ENCODE measurements around the gene MICAL2. TPM values are rescaled to one million over a fixed set of nuclear protein-coding genes. Genes with fewer than 3 reads are reported as not detected.

MICAL2 gene
- total RNA-seq, 1 experiment from 2014 or later: 247 TPM

DNA sequence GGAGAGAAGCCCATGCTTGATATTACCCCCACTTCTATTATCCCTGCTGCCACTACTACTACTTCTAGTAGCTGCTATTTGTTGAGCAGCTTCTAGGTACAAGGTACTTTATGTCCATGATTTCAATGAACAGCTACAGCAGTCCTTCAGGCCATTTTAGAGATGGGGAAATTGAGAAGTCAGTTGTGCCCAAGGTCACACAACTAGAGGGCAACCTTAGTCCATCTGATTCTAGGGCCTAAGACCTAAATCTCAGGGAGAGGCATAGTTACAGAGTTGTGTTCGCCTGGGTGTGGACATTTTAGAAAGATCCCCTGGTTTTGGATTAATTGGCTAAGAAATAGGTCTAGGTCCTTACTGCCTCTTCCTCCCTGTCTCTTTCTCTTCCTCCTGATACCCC, 52.3 kb downstream of the MICAL2 start:
- Histone ChIP-seq H3K4me1 (peaks cover 96% of the 10 kb centered on the region), H3K9me3 (no peaks in the 10 kb centered on the region), H3K27me3 (replicated peaks; ENCODE audit: control insufficient read depth, insufficient read depth, low read length) (no peaks in the 10 kb centered on the region), H3K4me3 (ENCODE audit: low read depth, low read length) (no peak overlapping the region), H3K36me3 (ENCODE audit: control insufficient read depth, insufficient read depth, low read length) (peaks cover 2% of the 10 kb centered on the region)
- H3K9me3 Mint-ChIP-seq (ENCODE audit: unreplicated experiment): no peaks in the 10 kb centered on the region
- ChIA-PET POLR2A (no interaction called here), CTCF (interaction anchor here (1.3 kb wide), 1 partner anchor 73 kb away, joined by 6 read pairs; no protein-coding TSS in a partner anchor)
- peaks cover 78% of the 10 kb centered on the region for H3K4me1 Mint-ChIP-seq (ENCODE audit: low read depth, unreplicated experiment)
- H3K36me3 Mint-ChIP-seq (ENCODE audit: insufficient read depth, unreplicated experiment): peaks cover 84% of the 10 kb centered on the region
- intact Hi-C loops (cut with micrococcal nuclease; ENCODE audit: unreplicated experiment): loop anchor here (5.0 kb wide), 1 partner anchor 120 kb away; no protein-coding TSS in a partner anchor
- no peak for TF ChIP-seq CTCF (IDR thresholded peaks at IDR 0.05; ENCODE audit: insufficient read depth in 1 of 2, low read depth in 1 of 2, low read length in 1 of 2, severe bottlenecking in 1 of 2, unreplicated experiment in 1 of 2)
- peak overlapping the region; percentile 70 for H3K27ac Mint-ChIP-seq (ENCODE audit: unreplicated experiment)
- H3K4me3 Mint-ChIP-seq (ENCODE audit: unreplicated experiment): no peak overlapping the region
- H3K27me3 Mint-ChIP-seq (ENCODE audit: insufficient read depth, unreplicated experiment): no peaks in the 10 kb centered on the region
- DNase-seq: no peak
- no TSS peak for BruUV-seq (replicated peaks)

- intact Hi-C loops (cut with micrococcal nuclease; ENCODE audit: unreplicated experiment): loop anchor here (5.0 kb wide), 1 partner anchor 119 kb away; no protein-coding TSS in a partner anchor
- POLR2A ChIA-PET: interaction anchor here (0.9 to 1.2 kb wide), 6 partner anchors 15 to 97 kb away, joined by 3 to 10 read pairs (median 4); no protein-coding TSS in a partner anchor
- CTCF ChIA-PET: interaction anchor here (0.6 to 1.6 kb wide), 6 partner anchors 15 to 75 kb away, joined by 3 to 13 read pairs (median 4); no protein-coding TSS in a partner anchor
- BruUV-seq (replicated peaks): TSS peak; percentile 66
- peaks cover 4% of the 10 kb centered on the region for H3K36me3 ChIP-seq (ENCODE audit: control insufficient read depth, insufficient read depth, low read length)
- no peak for TF ChIP-seq CTCF (IDR thresholded peaks at IDR 0.05; ENCODE audit: insufficient read depth in 1 of 2, low read depth in 1 of 2, low read length in 1 of 2, severe bottlenecking in 1 of 2, unreplicated experiment in 1 of 2)
- H3K4me3 ChIP-seq (ENCODE audit: low read depth, low read length): no peak overlapping the region
- H3K4me1 ChIP-seq: peaks cover 96% of the 10 kb centered on the region
- Mint-ChIP-seq H3K27me3 (ENCODE audit: insufficient read depth, unreplicated experiment) (no peaks in the 10 kb centered on the region), H3K27ac (ENCODE audit: unreplicated experiment) (peak overlapping the region; percentile 70), H3K4me1 (ENCODE audit: low read depth, unreplicated experiment) (peaks cover 81% of the 10 kb centered on the region), H3K36me3 (ENCODE audit: insufficient read depth, unreplicated experiment) (peaks cover 90% of the 10 kb centered on the region), H3K4me3 (ENCODE audit: unreplicated experiment) (peak overlapping the region; percentile 48), H3K9me3 (ENCODE audit: unreplicated experiment) (no peaks in the 10 kb centered on the region)
- DNase-seq: no peak
- no peaks in the 10 kb centered on the region for H3K9me3 ChIP-seq
- H3K27me3 ChIP-seq (replicated peaks; ENCODE audit: control insufficient read depth, insufficient read depth, low read length): no peaks in the 10 kb centered on the region
Measured at GRCh38 chr11:12163181-12163941, 53.0 kb downstream of the MICAL2 start.

DNA sequence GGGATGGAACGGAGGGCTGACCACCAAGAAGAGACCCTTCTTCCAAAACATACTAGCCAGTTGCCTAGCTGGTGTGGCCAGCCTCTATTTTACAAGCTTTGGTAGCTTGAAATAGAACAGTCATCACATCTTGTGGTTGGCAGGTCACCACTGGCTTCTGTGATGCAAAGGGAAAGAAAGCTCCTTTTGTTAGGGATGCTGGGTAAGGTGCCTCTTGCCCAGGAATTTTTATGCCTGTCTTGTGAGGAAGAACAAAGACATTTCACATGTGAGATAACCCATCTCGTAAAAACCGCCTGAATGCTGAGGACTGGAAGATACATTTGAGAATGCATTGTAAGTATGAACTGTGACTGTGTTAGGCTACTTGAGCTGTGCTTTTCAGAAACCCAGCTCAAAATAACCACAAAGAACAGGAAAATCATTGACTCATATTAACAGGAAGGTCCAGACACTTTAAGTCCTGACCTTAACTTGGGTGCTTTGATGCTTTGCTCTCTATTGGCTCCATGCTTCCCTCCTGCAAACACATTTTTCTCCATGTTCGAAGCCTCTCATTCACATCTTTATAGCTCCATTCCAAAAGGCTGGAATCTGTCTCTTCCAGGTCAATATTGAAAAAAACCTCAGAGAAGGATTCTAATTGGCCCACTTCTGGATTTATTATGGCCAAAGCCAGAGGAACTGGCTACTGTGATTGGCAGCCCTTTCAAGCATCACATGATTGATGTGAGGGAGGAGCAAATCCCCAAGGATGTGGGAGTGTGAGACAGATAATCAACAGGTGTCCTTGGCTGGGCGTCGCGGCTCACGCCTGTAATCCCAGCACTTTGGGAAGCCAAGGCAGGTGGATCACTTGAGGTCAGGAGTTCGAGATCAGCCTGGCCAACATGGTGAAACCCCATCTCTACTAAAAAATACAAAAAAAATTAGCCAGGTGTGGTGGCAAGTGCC, 53.9 kb downstream of the MICAL2 start:
- H3K27me3 ChIP-seq (replicated peaks; ENCODE audit: control insufficient read depth, insufficient read depth, low read length): no peaks in the 10 kb centered on the region
- H3K36me3 Mint-ChIP-seq (ENCODE audit: insufficient read depth, unreplicated experiment): peaks cover 95% of the 10 kb centered on the region
- H3K4me1 Mint-ChIP-seq (ENCODE audit: low read depth, unreplicated experiment): peaks cover 73% of the 10 kb centered on the region
- peaks cover 4% of the 10 kb centered on the region for H3K36me3 ChIP-seq (ENCODE audit: control insufficient read depth, insufficient read depth, low read length)
- BruUV-seq (replicated peaks): no TSS peak
- no peak overlapping the region for H3K4me3 ChIP-seq (ENCODE audit: low read depth, low read length)
- no peaks in the 10 kb centered on the region for H3K9me3 Mint-ChIP-seq (ENCODE audit: unreplicated experiment)
- H3K4me3 Mint-ChIP-seq (ENCODE audit: unreplicated experiment): peak overlapping the region; percentile 48
- H3K9me3 ChIP-seq: no peaks in the 10 kb centered on the region
- ChIA-PET POLR2A (interaction anchor here (0.5 to 1.2 kb wide), 8 partner anchors 14 to 98 kb away, joined by 3 to 10 read pairs (median 4); no protein-coding TSS in a partner anchor), CTCF (interaction anchor here (0.6 to 1.6 kb wide), 7 partner anchors 14 to 76 kb away, joined by 3 to 13 read pairs (median 3); no protein-coding TSS in a partner anchor)
- no peaks in the 10 kb centered on the region for H3K27me3 Mint-ChIP-seq (ENCODE audit: insufficient read depth, unreplicated experiment)
- intact Hi-C loops (cut with micrococcal nuclease; ENCODE audit: unreplicated experiment): loop anchor here (1.0 to 5.0 kb wide), 2 partner anchors 21 to 118 kb away; no protein-coding TSS in a partner anchor
- no peak for TF ChIP-seq CTCF (IDR thresholded peaks at IDR 0.05; ENCODE audit: insufficient read depth in 1 of 2, low read depth in 1 of 2, low read length in 1 of 2, severe bottlenecking in 1 of 2, unreplicated experiment in 1 of 2)
- H3K4me1 ChIP-seq: peaks cover 91% of the 10 kb centered on the region
- DNase-seq: peak; percentile 74 to 82
- peak overlapping the region; percentile 70 for H3K27ac Mint-ChIP-seq (ENCODE audit: unreplicated experiment)

All from Caco-2 (cell line).